ENCODE data around the gene EEF1AKMT1. TPM values are rescaled to one million over a fixed set of nuclear protein-coding genes. Genes with fewer than 3 reads are reported as not detected.

The EEF1AKMT1 gene
- total RNA-seq, 1 experiment from 2014 or later: 9.8 TPM

DNA sequence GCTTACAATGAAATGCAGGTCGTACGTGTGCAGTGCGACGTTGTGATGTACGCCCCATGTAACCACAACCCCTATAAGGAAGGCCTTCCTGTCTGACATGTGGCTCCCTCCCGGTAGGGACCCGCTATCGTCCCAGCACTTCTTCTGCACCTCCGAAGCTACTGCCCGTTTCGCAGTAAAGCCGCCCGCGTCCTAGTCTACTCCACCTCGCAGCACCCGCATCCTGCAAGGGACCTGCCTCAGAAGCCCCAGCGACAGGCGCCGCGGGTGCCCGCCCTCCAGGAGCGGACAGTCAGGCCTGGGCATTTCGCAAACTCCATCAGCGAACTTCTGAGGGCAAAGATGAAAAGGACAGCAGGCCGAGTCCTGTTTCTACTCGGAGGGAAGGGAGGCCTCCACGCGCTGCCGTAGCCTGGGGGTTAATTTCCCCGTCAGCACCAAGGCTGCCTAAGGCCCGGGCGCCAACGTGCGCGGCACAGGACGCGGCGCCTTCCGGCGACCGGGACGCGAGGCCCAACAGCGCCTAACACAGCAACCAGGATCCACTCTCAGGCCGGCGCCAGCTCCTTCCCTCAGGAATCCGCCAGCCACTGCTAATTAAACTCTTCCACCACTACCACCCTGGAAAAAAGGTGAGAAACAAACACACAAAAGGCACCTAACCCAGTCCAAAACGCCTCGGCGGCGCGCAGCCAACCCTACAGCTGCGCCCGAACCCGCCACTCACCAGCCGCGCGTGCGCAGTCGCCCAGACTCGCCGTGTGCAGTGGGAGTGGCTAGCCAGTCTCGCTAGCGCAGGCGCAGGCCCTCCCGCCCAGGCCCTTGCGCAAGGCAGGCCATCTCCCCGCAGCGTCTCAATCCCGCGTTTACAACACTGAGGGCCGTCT lies at the start of gene EEF1AKMT1 (continued):
- TF ChIP-seq, protein P1, sequence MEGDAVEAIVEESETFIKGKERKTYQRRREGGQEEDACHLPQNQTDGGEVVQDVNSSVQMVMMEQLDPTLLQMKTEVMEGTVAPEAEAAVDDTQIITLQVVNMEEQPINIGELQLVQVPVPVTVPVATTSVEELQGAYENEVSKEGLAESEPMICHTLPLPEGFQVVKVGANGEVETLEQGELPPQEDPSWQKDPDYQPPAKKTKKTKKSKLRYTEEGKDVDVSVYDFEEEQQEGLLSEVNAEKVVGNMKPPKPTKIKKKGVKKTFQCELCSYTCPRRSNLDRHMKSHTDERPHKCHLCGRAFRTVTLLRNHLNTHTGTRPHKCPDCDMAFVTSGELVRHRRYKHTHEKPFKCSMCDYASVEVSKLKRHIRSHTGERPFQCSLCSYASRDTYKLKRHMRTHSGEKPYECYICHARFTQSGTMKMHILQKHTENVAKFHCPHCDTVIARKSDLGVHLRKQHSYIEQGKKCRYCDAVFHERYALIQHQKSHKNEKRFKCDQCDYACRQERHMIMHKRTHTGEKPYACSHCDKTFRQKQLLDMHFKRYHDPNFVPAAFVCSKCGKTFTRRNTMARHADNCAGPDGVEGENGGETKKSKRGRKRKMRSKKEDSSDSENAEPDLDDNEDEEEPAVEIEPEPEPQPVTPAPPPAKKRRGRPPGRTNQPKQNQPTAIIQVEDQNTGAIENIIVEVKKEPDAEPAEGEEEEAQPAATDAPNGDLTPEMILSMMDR (IDR thresholded peaks at IDR 0.05 in 2 of 3, conservative IDR thresholded peaks at IDR 0.05 in 1 of 3; ENCODE audit: borderline replicate concordance in 1 of 3, insufficient read depth in 1 of 3, low read depth in 2 of 3, low read length in 2 of 3): no peak
- no peak for TF ChIP-seq ZNF274 (IDR thresholded peaks at IDR 0.05; ENCODE audit: low read depth, low read length)
- TF ChIP-seq JUND (IDR thresholded peaks at IDR 0.05): no peak

DNA sequence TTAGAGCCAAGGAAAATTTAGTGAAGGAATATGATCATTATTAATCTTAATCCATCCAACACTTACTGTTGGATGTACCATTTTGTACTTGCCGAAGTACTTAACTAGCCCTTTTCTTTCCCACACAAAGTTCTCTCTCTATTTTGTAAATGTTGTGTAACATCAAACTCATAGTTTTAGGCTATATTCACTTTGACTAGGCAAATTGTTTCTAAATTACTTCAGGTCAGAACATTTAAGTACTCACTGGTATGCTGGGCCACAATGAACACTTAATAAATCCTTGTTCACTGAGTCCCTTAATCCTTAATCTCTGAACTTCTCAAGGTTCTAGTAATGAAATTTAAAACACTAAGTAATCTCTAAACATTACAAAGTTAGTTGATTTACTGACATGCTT lies 49.3 kb upstream of the EEF1AKMT1 start:
- DNase-seq (ENCODE audit: low read depth, low spot score) (no peak), ATAC-seq (no peak)
- H3K9ac ChIP-seq (ENCODE audit: low read length): no peak overlapping the region
- no peak overlapping the region for H2AFZ ChIP-seq (ENCODE audit: low read depth, low read length, poor library complexity, severe bottlenecking)
- peaks cover 46% of the 10 kb centered on the region for H3K79me2 ChIP-seq (ENCODE audit: insufficient read depth, low read length)
- ChIA-PET CTCF (no interaction called here), RAD21 (ENCODE audit: low non-redundant PET in 1 of 2, low total read pairs in 2 of 2, uncharacterized antibody in 2 of 2, unreplicated experiment in 2 of 2) (no interaction called here), POLR2A (no interaction called here)
- no peak overlapping the region for H3K27ac ChIP-seq (ENCODE audit: low read depth, low read length)
- TF ChIP-seq POLR2A (IDR thresholded peaks at IDR 0.05; ENCODE audit: borderline replicate concordance, extremely low read depth, insufficient read depth, insufficient read length): no peak
- no peak for TF ChIP-seq ELF1 (IDR thresholded peaks at IDR 0.05; ENCODE audit: borderline replicate concordance, low read depth)
- no peak for TF ChIP-seq EGR1 (IDR thresholded peaks at IDR 0.05; ENCODE audit: low read depth)
- TF ChIP-seq, protein P2, sequence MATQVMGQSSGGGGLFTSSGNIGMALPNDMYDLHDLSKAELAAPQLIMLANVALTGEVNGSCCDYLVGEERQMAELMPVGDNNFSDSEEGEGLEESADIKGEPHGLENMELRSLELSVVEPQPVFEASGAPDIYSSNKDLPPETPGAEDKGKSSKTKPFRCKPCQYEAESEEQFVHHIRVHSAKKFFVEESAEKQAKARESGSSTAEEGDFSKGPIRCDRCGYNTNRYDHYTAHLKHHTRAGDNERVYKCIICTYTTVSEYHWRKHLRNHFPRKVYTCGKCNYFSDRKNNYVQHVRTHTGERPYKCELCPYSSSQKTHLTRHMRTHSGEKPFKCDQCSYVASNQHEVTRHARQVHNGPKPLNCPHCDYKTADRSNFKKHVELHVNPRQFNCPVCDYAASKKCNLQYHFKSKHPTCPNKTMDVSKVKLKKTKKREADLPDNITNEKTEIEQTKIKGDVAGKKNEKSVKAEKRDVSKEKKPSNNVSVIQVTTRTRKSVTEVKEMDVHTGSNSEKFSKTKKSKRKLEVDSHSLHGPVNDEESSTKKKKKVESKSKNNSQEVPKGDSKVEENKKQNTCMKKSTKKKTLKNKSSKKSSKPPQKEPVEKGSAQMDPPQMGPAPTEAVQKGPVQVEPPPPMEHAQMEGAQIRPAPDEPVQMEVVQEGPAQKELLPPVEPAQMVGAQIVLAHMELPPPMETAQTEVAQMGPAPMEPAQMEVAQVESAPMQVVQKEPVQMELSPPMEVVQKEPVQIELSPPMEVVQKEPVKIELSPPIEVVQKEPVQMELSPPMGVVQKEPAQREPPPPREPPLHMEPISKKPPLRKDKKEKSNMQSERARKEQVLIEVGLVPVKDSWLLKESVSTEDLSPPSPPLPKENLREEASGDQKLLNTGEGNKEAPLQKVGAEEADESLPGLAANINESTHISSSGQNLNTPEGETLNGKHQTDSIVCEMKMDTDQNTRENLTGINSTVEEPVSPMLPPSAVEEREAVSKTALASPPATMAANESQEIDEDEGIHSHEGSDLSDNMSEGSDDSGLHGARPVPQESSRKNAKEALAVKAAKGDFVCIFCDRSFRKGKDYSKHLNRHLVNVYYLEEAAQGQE (IDR thresholded peaks at IDR 0.05; ENCODE audit: low read depth): no peak
- no peak for TF ChIP-seq YY1 (IDR thresholded peaks at IDR 0.05; ENCODE audit: extremely low read depth, insufficient replicate concordance, low read depth, low read length)
- no peak for TF ChIP-seq EZH2 (IDR thresholded peaks at IDR 0.05)
- no peak for TF ChIP-seq CBX3 (IDR thresholded peaks at IDR 0.05; ENCODE audit: low read depth)
- no peak for TF ChIP-seq FOSL1 (IDR thresholded peaks at IDR 0.05; ENCODE audit: low read depth)
- TF ChIP-seq, protein P1 (IDR thresholded peaks at IDR 0.05 in 2 of 3, conservative IDR thresholded peaks at IDR 0.05 in 1 of 3; ENCODE audit: borderline replicate concordance in 1 of 3, insufficient read depth in 1 of 3, low read depth in 2 of 3, low read length in 2 of 3): no peak
- no peak for TF ChIP-seq ZFX (IDR thresholded peaks at IDR 0.05)
- no peak for TF ChIP-seq TCF7L2 (IDR thresholded peaks at IDR 0.05; ENCODE audit: borderline replicate concordance, extremely low read depth, insufficient read depth, insufficient read length)
- no peak for TF ChIP-seq JUND (IDR thresholded peaks at IDR 0.05)
- TF ChIP-seq POLR2AphosphoS5 (IDR thresholded peaks at IDR 0.05; ENCODE audit: low read depth, low read length): no peak
- no peak overlapping the region for H3K4me2 ChIP-seq (ENCODE audit: low read length)
- no peaks in the 10 kb centered on the region for H3K4me1 ChIP-seq (ENCODE audit: control insufficient read depth in 1 of 2, insufficient read depth in 2 of 2, low read length in 2 of 2)
- H3K9me2 ChIP-seq (ENCODE audit: insufficient read depth): no peaks in the 10 kb centered on the region
- H4K20me1 ChIP-seq (ENCODE audit: insufficient read depth): peaks cover 3% of the 10 kb centered on the region; the same call in 1 of the 2 replicates
- no peak overlapping the region for H3K4me3 ChIP-seq (replicated peaks in 1 of 2; ENCODE audit: low read depth in 1 of 2, low read length in 2 of 2)
- no TSS peak for BruUV-seq (replicated peaks)
- H3K36me3 ChIP-seq (ENCODE audit: control insufficient read depth in 1 of 2, insufficient read depth in 2 of 2, low read length in 2 of 2): peaks cover 0 to 6% of the 10 kb centered on the region in 2 experiments; a peak in 2 of 4 replicates
- H3K27me3 ChIP-seq (ENCODE audit: insufficient read depth, low read length): no peaks in the 10 kb centered on the region
- H3K9me3 ChIP-seq (ENCODE audit: control insufficient read depth in 1 of 2, insufficient read depth in 1 of 2, low read depth in 1 of 2, low read length in 2 of 2): no peaks in the 10 kb centered on the region
- intact Hi-C loops (cut with micrococcal nuclease): no loop called here
